ENCODE results near the gene HAPLN3.

The HAPLN3 gene

DNA sequence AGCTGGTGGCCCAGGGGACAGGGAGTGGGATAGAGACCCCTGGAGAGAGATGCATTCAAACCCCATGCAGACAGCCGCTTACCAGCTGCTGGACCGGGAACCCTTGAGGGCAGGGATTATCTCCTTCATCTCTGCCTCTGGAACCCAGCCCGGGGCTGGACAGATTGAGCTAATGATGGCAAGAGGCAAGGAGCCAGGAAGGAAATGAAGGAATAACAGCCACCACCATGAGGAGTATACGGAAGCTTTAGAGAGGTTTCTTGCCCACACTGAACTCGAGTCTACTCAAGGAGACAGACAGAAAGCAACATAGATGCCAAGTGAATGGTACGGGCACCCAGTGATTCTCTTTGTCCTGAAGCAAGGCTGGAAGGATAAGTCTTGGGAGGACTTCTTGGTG, 23.2 kb downstream of the HAPLN3 start:
- H3K4me1 Mint-ChIP-seq (ENCODE audit: low read depth): no peaks in the 10 kb centered on the region
- H3K4me3 Mint-ChIP-seq: no peak overlapping the region
- no peak overlapping the region for H3K27ac Mint-ChIP-seq
- peaks cover 15% of the 10 kb centered on the region for H3K36me3 Mint-ChIP-seq (ENCODE audit: low read depth)
- H3K9me3 Mint-ChIP-seq: no peaks in the 10 kb centered on the region
- no peaks in the 10 kb centered on the region for H3K27me3 Mint-ChIP-seq (ENCODE audit: low read depth)

DNA sequence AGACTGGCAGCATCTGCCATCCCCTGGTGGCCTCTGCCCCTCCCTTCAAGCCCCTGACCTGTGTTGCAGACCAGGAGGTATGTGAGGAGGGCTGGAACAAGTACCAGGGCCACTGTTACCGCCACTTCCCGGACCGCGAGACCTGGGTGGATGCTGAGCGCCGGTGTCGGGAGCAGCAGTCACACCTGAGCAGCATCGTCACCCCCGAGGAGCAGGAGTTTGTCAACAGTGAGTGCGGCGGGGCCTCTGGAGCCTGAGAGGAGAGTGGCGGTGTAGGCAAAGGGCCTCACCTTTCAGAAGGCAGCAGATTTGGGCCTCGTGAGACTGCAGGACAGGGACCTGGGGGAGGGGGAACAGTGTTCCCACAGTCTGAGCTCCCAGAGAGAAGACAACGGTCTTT, 24.0 kb downstream of the HAPLN3 start:
- Mint-ChIP-seq H3K4me1 (ENCODE audit: low read depth) (no peaks in the 10 kb centered on the region), H3K4me3 (no peak overlapping the region), H3K27ac (no peak overlapping the region), H3K36me3 (ENCODE audit: low read depth) (peaks cover 9% of the 10 kb centered on the region), H3K9me3 (no peaks in the 10 kb centered on the region), H3K27me3 (ENCODE audit: low read depth) (no peaks in the 10 kb centered on the region)

DNA sequence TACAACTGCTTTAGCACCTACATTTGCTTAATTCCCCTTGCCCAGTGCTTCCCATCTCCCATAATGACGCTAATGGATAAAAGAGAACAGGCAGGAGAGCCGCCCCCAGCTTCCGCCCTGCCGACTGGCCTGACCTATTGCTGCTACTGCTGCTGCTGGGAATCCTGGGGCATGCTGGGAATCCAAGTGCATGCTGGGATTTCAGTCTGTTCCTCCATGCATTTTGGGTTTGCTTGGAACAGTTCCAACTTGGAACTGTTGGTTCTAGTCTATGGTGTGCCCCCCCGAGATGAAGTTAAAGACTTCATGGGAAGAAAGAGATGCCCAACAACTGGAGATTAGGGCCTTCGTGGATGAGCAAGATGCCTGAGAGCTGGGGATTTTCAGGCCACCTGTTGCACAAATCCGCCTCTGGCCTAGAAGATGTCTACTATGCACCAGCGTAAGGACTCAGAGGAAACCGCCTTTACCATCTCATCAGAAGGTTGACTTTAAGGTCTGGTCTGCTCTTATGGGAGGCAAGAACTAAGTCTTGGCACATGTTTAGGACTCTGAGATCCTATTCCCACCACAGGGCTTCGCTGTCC, 29.0 kb downstream of the HAPLN3 start:
- Mint-ChIP-seq H3K27me3 (ENCODE audit: low read depth) (no peaks in the 10 kb centered on the region), H3K9me3 (no peaks in the 10 kb centered on the region), H3K4me1 (ENCODE audit: low read depth) (no peaks in the 10 kb centered on the region), H3K27ac (no peak overlapping the region), H3K36me3 (ENCODE audit: low read depth) (no peaks in the 10 kb centered on the region), H3K4me3 (no peak overlapping the region)

DNA sequence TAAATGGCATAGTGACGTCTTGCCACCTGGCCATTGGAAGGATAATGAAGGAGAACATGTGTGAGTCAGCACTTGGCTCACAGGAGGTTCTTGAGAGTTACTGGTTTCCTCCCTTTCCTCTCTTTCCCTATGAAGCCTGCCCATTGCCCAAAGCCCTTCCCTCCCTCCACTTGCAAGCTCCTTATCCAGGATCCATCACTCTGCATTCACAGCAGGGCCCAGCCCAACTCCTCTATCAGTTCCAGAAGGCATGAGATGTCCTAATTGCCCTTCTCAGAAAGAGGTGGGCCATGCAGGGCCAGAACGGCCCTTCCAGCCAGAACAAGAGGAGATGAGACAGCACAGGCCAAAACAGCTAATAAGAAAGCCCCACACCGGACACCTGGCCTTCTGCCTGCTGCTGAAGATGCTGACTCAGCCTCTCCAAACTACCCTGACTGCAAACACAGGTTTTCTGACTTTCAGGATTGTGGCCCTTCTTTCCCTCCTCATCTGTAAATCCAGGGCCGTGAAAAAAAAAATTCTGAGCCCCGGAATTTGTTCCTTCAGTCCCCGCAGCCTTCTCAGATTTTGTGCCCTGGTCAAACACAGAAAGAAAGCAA, 29.7 kb downstream of the HAPLN3 start:
- no peaks in the 10 kb centered on the region for H3K27me3 Mint-ChIP-seq (ENCODE audit: low read depth)
- H3K27ac Mint-ChIP-seq: no peak overlapping the region
- H3K36me3 Mint-ChIP-seq (ENCODE audit: low read depth): no peaks in the 10 kb centered on the region
- no peak overlapping the region for H3K4me3 Mint-ChIP-seq
- H3K9me3 Mint-ChIP-seq: no peaks in the 10 kb centered on the region
- no peaks in the 10 kb centered on the region for H3K4me1 Mint-ChIP-seq (ENCODE audit: low read depth)

DNA sequence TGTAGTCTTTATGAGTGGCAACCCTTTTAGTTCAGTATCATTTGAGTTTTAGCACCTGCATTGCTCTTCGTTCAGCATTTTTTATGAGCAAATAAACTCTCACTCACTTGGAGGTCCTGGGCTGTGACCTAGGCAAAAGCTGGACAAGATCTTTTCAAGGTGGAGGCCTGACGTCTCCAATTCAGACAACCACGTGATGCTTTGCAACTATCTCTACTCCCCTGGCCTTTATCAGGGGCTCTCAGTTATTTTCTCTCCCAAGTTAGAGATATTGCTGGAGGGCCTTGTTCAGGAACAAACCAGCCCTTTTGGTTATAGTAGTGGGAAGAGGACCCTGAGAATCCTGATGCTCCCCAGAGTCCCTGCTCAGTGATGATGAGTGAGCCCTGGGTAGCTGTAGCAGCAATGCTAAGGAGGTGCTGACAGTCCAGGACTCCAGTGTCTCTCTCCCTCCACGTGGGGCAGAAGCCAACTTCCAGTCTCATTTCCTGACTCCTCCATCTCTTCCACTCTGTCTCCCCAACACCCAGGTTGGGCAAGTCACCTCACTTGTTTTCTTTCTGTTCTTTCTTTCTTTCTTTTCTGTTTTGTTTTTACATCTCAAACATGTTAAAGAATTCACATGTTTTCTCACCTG, 30.4 kb downstream of the HAPLN3 start:
- Mint-ChIP-seq H3K9me3 (no peaks in the 10 kb centered on the region), H3K4me1 (ENCODE audit: low read depth) (no peaks in the 10 kb centered on the region), H3K27me3 (ENCODE audit: low read depth) (no peaks in the 10 kb centered on the region), H3K36me3 (ENCODE audit: low read depth) (no peaks in the 10 kb centered on the region), H3K27ac (no peak overlapping the region), H3K4me3 (no peak overlapping the region)

DNA sequence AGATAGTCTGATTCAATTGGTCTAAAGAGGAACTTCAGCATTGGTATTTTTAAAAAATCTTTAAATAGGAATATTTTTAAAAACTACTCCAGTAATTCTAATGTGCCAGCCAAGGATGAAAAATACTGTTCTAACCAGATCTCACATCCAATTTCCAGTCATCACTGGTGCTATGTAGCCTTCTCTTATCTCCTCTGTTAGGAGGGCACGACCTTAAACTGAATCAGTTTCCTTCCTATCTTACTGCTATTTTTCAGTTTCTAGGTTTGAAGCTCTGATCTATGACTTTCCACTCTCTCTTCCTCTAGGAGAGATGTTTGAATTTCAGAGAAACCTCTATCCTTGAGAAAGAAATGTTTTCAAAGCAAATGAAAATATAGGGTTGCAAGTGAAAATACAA, 31.9 kb downstream of the HAPLN3 start:
- Mint-ChIP-seq H3K36me3 (ENCODE audit: low read depth) (no peaks in the 10 kb centered on the region), H3K9me3 (no peaks in the 10 kb centered on the region), H3K27me3 (ENCODE audit: low read depth) (no peaks in the 10 kb centered on the region), H3K4me3 (no peak overlapping the region), H3K27ac (no peak overlapping the region), H3K4me1 (ENCODE audit: low read depth) (no peaks in the 10 kb centered on the region)

DNA sequence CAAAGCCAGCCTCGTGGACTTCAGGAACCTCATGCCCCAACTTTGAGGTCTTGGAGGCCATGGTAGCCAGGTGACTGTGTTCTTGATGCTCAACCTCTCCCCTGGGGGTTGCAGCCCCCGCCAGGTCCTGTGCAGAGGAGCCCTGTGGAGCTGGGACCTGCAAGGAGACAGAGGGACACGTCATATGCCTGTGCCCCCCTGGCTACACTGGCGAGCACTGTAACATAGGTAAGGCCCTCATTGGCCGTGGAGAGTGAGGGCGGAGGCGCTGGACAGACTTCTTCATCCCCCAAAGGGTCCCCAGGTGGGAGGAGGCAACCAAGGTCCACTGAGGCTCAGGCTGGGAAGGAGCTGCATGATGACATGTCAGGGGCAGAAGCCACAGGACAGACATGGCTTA, 35.1 kb downstream of the HAPLN3 start:
- Mint-ChIP-seq H3K36me3 (ENCODE audit: low read depth) (no peaks in the 10 kb centered on the region), H3K27me3 (ENCODE audit: low read depth) (no peaks in the 10 kb centered on the region), H3K27ac (no peak overlapping the region), H3K4me3 (no peak overlapping the region), H3K4me1 (ENCODE audit: low read depth) (no peaks in the 10 kb centered on the region), H3K9me3 (peaks cover 6% of the 10 kb centered on the region)

DNA sequence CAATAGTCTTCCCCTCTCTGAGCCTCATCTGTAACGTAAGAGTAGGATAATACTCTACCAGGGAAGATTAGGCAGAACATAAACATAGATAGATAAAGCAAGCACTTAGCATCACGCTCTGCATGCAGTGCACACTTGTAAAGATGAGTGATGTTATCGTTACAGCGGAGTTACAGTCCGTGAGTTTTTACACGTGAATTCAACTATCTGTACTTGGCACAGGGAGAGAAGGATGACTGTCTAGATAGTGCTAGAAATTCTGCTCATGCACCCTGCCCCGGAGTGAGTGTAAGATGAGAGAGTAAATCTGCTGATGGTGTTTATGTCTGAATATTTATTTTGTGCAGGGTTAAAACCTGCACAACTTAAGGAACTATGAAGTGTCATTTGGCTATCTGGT, 35.8 kb downstream of the HAPLN3 start:
- peaks cover 12% of the 10 kb centered on the region for H3K9me3 Mint-ChIP-seq
- no peaks in the 10 kb centered on the region for H3K27me3 Mint-ChIP-seq (ENCODE audit: low read depth)
- no peaks in the 10 kb centered on the region for H3K4me1 Mint-ChIP-seq (ENCODE audit: low read depth)
- no peak overlapping the region for H3K27ac Mint-ChIP-seq
- H3K36me3 Mint-ChIP-seq (ENCODE audit: low read depth): no peaks in the 10 kb centered on the region
- H3K4me3 Mint-ChIP-seq: no peak overlapping the region

DNA sequence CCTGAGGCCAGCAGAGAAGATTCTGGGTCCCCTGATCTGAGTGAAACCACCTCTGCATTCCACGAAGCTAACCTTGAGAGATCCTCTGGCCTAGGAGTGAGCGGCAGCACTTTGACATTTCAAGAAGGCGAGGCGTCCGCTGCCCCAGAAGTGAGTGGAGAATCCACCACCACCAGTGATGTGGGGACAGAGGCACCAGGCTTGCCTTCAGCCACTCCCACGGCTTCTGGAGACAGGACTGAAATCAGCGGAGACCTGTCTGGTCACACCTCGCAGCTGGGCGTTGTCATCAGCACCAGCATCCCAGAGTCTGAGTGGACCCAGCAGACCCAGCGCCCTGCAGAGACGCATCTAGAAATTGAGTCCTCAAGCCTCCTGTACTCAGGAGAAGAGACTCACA, 36.4 kb downstream of the HAPLN3 start:
- H3K4me1 Mint-ChIP-seq (ENCODE audit: low read depth): no peaks in the 10 kb centered on the region
- no peaks in the 10 kb centered on the region for H3K27me3 Mint-ChIP-seq (ENCODE audit: low read depth)
- peaks cover 15% of the 10 kb centered on the region for H3K9me3 Mint-ChIP-seq
- H3K27ac Mint-ChIP-seq: no peak overlapping the region
- H3K36me3 Mint-ChIP-seq (ENCODE audit: low read depth): no peaks in the 10 kb centered on the region
- H3K4me3 Mint-ChIP-seq: no peak overlapping the region

DNA sequence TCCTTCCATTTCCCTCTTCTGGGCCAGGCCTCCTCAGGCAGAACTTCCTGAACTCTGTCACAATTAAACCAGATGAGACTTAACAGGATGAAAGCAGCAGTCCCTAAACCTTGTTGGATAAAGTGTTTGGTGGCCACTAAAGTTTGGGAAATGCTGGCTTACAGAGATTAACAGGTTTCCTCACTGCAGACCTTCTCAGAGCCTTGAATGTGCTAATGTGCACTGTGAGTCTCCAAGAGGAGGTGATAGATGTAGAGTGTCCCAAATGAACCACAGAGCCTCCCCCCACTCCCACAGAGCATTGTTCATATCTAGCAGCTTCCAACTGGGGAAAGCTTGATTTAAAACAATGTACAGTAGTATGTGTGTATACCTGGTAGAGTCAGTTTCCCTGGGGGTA, 42.9 kb downstream of the HAPLN3 start:
- Mint-ChIP-seq H3K4me1 (ENCODE audit: low read depth) (no peaks in the 10 kb centered on the region), H3K9me3 (peaks cover 12% of the 10 kb centered on the region), H3K36me3 (ENCODE audit: low read depth) (no peaks in the 10 kb centered on the region), H3K27me3 (ENCODE audit: low read depth) (no peaks in the 10 kb centered on the region), H3K27ac (no peak overlapping the region), H3K4me3 (no peak overlapping the region)

DNA sequence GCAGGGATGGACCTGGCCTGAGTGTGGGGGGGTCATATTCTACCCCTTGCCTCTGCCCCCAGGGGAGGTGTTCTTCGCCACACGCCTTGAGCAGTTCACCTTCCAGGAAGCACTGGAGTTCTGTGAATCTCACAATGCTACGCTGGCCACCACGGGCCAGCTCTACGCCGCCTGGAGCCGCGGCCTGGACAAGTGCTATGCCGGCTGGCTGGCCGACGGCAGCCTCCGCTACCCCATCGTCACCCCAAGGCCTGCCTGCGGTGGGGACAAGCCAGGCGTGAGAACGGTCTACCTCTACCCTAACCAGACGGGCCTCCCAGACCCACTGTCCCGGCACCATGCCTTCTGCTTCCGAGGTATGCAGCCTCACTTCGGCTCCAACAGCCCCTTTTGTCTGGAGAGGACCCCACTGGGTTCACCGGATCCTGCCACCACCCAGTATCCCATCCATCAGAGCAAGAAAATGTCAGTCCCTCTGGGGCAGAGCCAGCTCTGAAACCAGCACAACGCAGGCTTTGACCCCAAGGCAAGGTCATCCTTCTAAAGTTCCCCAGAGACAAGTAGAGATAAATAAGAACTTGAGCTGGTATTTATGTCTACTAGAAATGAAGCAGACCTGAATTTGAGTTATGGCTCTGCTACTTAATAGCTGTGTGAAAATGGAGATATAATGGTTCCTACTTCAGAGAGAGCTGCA, 45.8 kb downstream of the HAPLN3 start:
- H3K4me3 Mint-ChIP-seq: no peak overlapping the region
- peaks cover 6% of the 10 kb centered on the region for H3K4me1 Mint-ChIP-seq (ENCODE audit: low read depth)
- H3K9me3 Mint-ChIP-seq: peaks cover 3% of the 10 kb centered on the region
- H3K27ac Mint-ChIP-seq: no peak overlapping the region
- no peaks in the 10 kb centered on the region for H3K27me3 Mint-ChIP-seq (ENCODE audit: low read depth)
- H3K36me3 Mint-ChIP-seq (ENCODE audit: low read depth): no peaks in the 10 kb centered on the region

DNA sequence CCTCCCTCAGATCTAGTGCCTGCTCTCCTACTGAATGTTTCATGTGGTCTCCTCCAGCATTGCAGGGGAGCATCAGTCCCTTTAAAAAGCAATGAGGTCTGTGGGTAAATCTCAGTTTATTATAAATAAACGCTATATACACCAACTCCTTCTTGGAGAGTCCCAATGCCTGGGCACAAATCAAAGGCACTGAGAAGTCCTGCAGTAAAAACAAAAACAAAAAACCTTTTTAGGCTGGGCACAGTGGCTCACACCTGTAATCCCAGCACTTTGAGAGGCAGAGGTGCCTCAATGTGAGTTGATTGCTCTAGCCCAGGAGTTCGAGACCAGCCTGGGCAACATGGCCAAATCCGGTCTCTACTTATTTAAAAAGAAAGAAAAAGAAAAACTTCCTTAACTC, 47.1 kb downstream of the HAPLN3 start:
- Mint-ChIP-seq H3K27me3 (ENCODE audit: low read depth) (no peaks in the 10 kb centered on the region), H3K4me3 (no peak overlapping the region), H3K27ac (no peak overlapping the region), H3K4me1 (ENCODE audit: low read depth) (peaks cover 8% of the 10 kb centered on the region), H3K36me3 (ENCODE audit: low read depth) (no peaks in the 10 kb centered on the region), H3K9me3 (no peaks in the 10 kb centered on the region)

DNA sequence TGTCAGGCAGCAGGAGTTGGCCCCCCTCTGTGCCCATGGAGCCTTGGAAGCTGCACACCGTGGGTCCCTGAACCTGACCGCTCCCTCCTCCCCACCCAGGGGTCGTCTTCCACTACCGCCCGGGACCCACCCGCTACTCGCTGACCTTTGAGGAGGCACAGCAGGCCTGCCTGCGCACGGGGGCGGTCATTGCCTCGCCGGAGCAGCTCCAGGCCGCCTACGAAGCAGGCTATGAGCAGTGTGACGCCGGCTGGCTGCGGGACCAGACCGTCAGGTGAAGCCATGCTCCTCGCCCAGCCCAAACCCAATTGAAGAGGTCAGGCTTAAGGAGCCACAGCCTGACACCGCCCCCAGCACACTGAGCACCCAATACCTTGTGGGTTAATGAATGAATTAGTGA, 48.2 kb downstream of the HAPLN3 start:
- no peak overlapping the region for H3K27ac Mint-ChIP-seq
- no peaks in the 10 kb centered on the region for H3K9me3 Mint-ChIP-seq
- no peaks in the 10 kb centered on the region for H3K27me3 Mint-ChIP-seq (ENCODE audit: low read depth)
- H3K4me1 Mint-ChIP-seq (ENCODE audit: low read depth): peaks cover 8% of the 10 kb centered on the region
- no peaks in the 10 kb centered on the region for H3K36me3 Mint-ChIP-seq (ENCODE audit: low read depth)
- H3K4me3 Mint-ChIP-seq: no peak overlapping the region

DNA sequence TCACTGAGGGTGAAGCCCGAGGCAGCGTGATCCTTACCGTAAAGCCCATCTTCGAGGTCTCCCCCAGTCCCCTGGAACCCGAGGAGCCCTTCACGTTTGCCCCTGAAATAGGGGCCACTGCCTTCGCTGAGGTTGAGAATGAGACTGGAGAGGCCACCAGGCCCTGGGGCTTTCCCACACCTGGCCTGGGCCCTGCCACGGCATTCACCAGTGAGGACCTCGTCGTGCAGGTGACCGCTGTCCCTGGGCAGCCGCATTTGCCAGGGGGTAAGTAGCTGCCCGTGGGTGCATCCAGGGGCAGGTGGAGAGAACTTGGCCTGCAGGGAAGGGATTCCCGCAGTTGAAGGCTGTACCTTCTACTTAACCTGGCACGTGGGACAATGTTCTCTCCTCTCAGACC, 49.7 kb downstream of the HAPLN3 start:
- H3K27me3 Mint-ChIP-seq (ENCODE audit: low read depth): no peaks in the 10 kb centered on the region
- no peaks in the 10 kb centered on the region for H3K9me3 Mint-ChIP-seq
- no peak overlapping the region for H3K4me3 Mint-ChIP-seq
- H3K4me1 Mint-ChIP-seq (ENCODE audit: low read depth): peaks cover 8% of the 10 kb centered on the region
- H3K27ac Mint-ChIP-seq: no peak overlapping the region
- H3K36me3 Mint-ChIP-seq (ENCODE audit: low read depth): no peaks in the 10 kb centered on the region

DNA sequence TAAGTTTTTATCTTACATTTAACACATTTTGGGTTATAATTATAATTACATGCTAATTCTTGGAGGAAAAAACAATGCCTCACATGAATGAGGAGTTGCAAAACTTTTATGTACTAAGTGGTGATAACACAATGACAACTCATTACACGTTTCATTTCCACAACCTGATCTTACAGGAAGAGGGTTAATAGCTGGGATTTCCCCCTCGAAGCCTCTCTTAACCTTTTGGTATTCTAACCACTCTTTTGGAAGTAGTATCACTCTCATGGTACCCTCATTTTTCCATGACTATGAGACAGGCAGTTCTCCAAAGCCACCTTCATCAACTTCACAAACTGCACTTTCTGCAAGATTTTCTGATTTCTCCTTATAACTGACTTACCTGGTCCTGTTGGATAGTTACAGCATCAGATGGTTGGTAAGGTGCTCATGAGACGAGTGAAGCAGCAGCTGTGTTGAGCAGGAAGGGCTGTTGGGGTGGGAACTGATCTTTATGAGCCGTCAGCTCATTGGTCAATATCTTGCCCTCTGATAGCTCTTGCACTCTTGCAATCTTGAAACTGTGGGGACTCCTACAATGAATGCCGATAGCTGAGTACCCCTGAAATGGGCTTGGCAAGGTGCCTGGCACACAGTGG, 50.5 kb downstream of the HAPLN3 start:
- Mint-ChIP-seq H3K9me3 (no peaks in the 10 kb centered on the region), H3K27ac (no peak overlapping the region), H3K4me3 (no peak overlapping the region), H3K27me3 (ENCODE audit: low read depth) (no peaks in the 10 kb centered on the region), H3K36me3 (ENCODE audit: low read depth) (no peaks in the 10 kb centered on the region), H3K4me1 (ENCODE audit: low read depth) (peaks cover 8% of the 10 kb centered on the region)

All from T-helper 1 cell treated with Interleukin-12 subunit alpha and Interleukin-12 subunit beta and Interleukin-4 antibody, amounts not matched to agents 30 μg/mL and 1 μg/mL, for 36 hours (primary cell).